Astrocyte (in vitro differentiated cells and primary cell): ENCODE data around the gene LDLRAD1. TPM values are rescaled to one million over a fixed set of nuclear protein-coding genes. Genes with fewer than 3 reads are reported as not detected.

ENCODE experiments used
- DNase-seq: peaks from one replicate; pipeline ENCODE4 v3.0.0-alpha.2; 2010; ENCODE audit warnings: low read depth
- FAIRE-seq: peaks from 2 replicates; lab custom pipeline; 2011; peaks lifted over from hg19 to GRCh38; lab: Jason Lieb, UNC
- H2AFZ ChIP-seq: 2 replicates; pipeline ENCODE4 v1.6.0; 2012; ENCODE audit warnings: low read depth, low read length, inconsistent platforms
- H3K27ac ChIP-seq: 2 replicates; pipeline ENCODE4 v1.5.1; 2011; ENCODE audit warnings: low read depth, low read length, inconsistent platforms
- H3K27me3 ChIP-seq: 2 replicates; pipeline ENCODE4 v1.6.0; 2011; ENCODE audit warnings: low read length, inconsistent platforms; ENCODE audit not compliant: insufficient read depth
- H3K36me3 ChIP-seq: 2 replicates; pipeline ENCODE4 v1.5.1; 2011; ENCODE audit warnings: low read length, inconsistent platforms; ENCODE audit not compliant: insufficient read depth
- H3K4me1 ChIP-seq: 2 replicates; pipeline ENCODE4 v1.5.1; 2011; ENCODE audit warnings: low read length, inconsistent platforms; ENCODE audit not compliant: insufficient read depth
- H3K4me2 ChIP-seq: 2 replicates; pipeline ENCODE4 v1.6.0; 2012; ENCODE audit warnings: low read length, inconsistent platforms
- H3K4me3 ChIP-seq: 2 replicates; pipeline ENCODE4 v1.5.1; 2011; ENCODE audit warnings: low read depth, mild to moderate bottlenecking, low read length, inconsistent platforms; ENCODE audit not compliant: insufficient read depth
- H3K79me2 ChIP-seq: 2 replicates; pipeline ENCODE4 v1.6.0; 2012; ENCODE audit warnings: mild to moderate bottlenecking, low read length, inconsistent platforms; ENCODE audit not compliant: insufficient read depth
- H3K9ac ChIP-seq: 2 replicates; pipeline ENCODE4 v1.6.0; 2012; ENCODE audit warnings: mild to moderate bottlenecking, low read length, inconsistent platforms
- H3K9me3 ChIP-seq: 2 replicates; pipeline ENCODE4 v1.5.1; 2012; ENCODE audit warnings: low read depth, mild to moderate bottlenecking, low read length, inconsistent platforms; ENCODE audit not compliant: insufficient read depth
- H4K20me1 ChIP-seq: 2 replicates; pipeline ENCODE4 v1.6.0; 2012; ENCODE audit warnings: low read length, inconsistent platforms; ENCODE audit not compliant: insufficient read depth
- H3K27ac Mint-ChIP-seq: one replicate; pipeline ENCODE4 v1.8.0; 2021; ENCODE audit warnings: mild to moderate bottlenecking, mixed read lengths; ENCODE audit not compliant: unreplicated experiment
- H3K27me3 Mint-ChIP-seq: one replicate; pipeline ENCODE4 v1.8.0; 2021; ENCODE audit warnings: low read depth, mixed read lengths; ENCODE audit not compliant: unreplicated experiment
- H3K36me3 Mint-ChIP-seq: one replicate; pipeline ENCODE4 v1.8.0; 2021; ENCODE audit warnings: low read depth, mixed read lengths; ENCODE audit not compliant: unreplicated experiment
- H3K4me1 Mint-ChIP-seq: one replicate; pipeline ENCODE4 v1.8.0; 2021; ENCODE audit warnings: low read depth, mixed read lengths; ENCODE audit not compliant: unreplicated experiment
- H3K4me3 Mint-ChIP-seq: one replicate; pipeline ENCODE4 v1.8.0; 2021; ENCODE audit warnings: mild to moderate bottlenecking, moderate library complexity, mixed read lengths; ENCODE audit not compliant: unreplicated experiment
- H3K9me3 Mint-ChIP-seq: one replicate; pipeline ENCODE4 v1.8.0; 2021; ENCODE audit warnings: mild to moderate bottlenecking, mixed read lengths; ENCODE audit not compliant: unreplicated experiment
- CTCF ChIP-seq: IDR thresholded peaks from 2 replicates; pipeline ENCODE4 v1.5.1; 2011; ENCODE audit warnings: low read depth, mild to moderate bottlenecking, inconsistent platforms, low read length, moderate library complexity; ENCODE audit not compliant: insufficient read depth
- EZH2 ChIP-seq: IDR thresholded peaks from 2 replicates; pipeline ENCODE4 v1.6.1; 2012; ENCODE audit warnings: mild to moderate bottlenecking, low read length, inconsistent platforms; ENCODE audit not compliant: insufficient read depth
- total RNA-seq: library from RNA; stranded (reverse); gene quantifications from 2 replicates; pipeline ENCODE4 v1.2.1, GENCODE V29; 2021

The LDLRAD1 gene
- total RNA-seq, 1 donor from 2014 or later = not detected

GRCh38 chr1:54002544-54003248, 15.3 kb downstream of the LDLRAD1 start:
- Histone ChIP-seq H3K4me1 (no peaks in the 10 kb centered on the region), H3K36me3 (no peaks in the 10 kb centered on the region), H3K9ac (no peak overlapping the region), H2AFZ (no peak overlapping the region), H3K9me3 (no peaks in the 10 kb centered on the region), H3K79me2 (no peaks in the 10 kb centered on the region), H4K20me1 (no peaks in the 10 kb centered on the region), H3K27ac (no peak overlapping the region), H3K4me3 (no peak overlapping the region), H3K27me3 (peaks cover 12% of the 10 kb centered on the region), H3K4me2 (no peak overlapping the region)
- TF ChIP-seq EZH2 (no peak), CTCF (no peak)
- Mint-ChIP-seq H3K4me3 (no peak overlapping the region), H3K36me3 (no peaks in the 10 kb centered on the region), H3K27ac (no peak overlapping the region), H3K27me3 (peaks cover 27% of the 10 kb centered on the region), H3K4me1 (no peaks in the 10 kb centered on the region), H3K9me3 (peaks cover 3% of the 10 kb centered on the region)
- DNase-seq (no peak), FAIRE-seq (no peak)

GRCh38 chr1:54001591-54001990, 16.4 kb downstream of the LDLRAD1 start:
- TF ChIP-seq EZH2 (no peak), CTCF (no peak)
- Histone ChIP-seq H3K4me2 (no peak overlapping the region), H3K27me3 (peaks cover 11% of the 10 kb centered on the region), H3K9ac (no peak overlapping the region), H3K36me3 (no peaks in the 10 kb centered on the region), H3K27ac (no peak overlapping the region), H4K20me1 (no peaks in the 10 kb centered on the region), H3K79me2 (no peaks in the 10 kb centered on the region), H3K4me1 (no peaks in the 10 kb centered on the region), H2AFZ (no peak overlapping the region), H3K4me3 (no peak overlapping the region), H3K9me3 (no peaks in the 10 kb centered on the region)
- Mint-ChIP-seq H3K36me3 (no peaks in the 10 kb centered on the region), H3K4me1 (no peaks in the 10 kb centered on the region), H3K27ac (no peak overlapping the region), H3K27me3 (peaks cover 22% of the 10 kb centered on the region), H3K9me3 (peaks cover 3% of the 10 kb centered on the region), H3K4me3 (no peak overlapping the region)
- FAIRE-seq = no peak
- DNase-seq = no peak

GRCh38 chr1:53999920-54000319, 18.1 kb downstream of the LDLRAD1 start:
- Histone ChIP-seq H3K36me3 (no peaks in the 10 kb centered on the region), H2AFZ (no peak overlapping the region), H3K79me2 (no peaks in the 10 kb centered on the region), H3K4me1 (no peaks in the 10 kb centered on the region), H3K4me2 (no peak overlapping the region), H4K20me1 (no peaks in the 10 kb centered on the region), H3K9ac (no peak overlapping the region), H3K27me3 (peaks cover 11% of the 10 kb centered on the region), H3K4me3 (no peak overlapping the region), H3K27ac (no peak overlapping the region), H3K9me3 (no peaks in the 10 kb centered on the region)
- Mint-ChIP-seq H3K36me3 (no peaks in the 10 kb centered on the region), H3K27ac (no peak overlapping the region), H3K9me3 (peaks cover 3% of the 10 kb centered on the region), H3K27me3 (peaks cover 17% of the 10 kb centered on the region), H3K4me3 (no peak overlapping the region), H3K4me1 (no peaks in the 10 kb centered on the region)
- TF ChIP-seq CTCF = no peak
- TF ChIP-seq EZH2 = no peak
- FAIRE-seq (no peak), DNase-seq (no peak)
